Endothelial cell of umbilical vein (primary cell): ENCODE measurements around the gene POU5F1. TPM values are rescaled to one million over a fixed set of nuclear protein-coding genes. Genes with fewer than 3 reads are reported as not detected.

Experiments
- BruUV-seq: library from RNA; stranded (reverse); fragments of 400-500 nt; replicated peaks from 2 replicates; lab custom pipeline; 2021; lab: Mats Ljungman, UMichigan
- CTCF ChIA-PET: fragments of 300-600, 350-600 bp; sonication (Branson Sonifier 250); formaldehyde crosslinking; loops from one replicate; lab custom pipeline; 2021; ENCODE audit warnings: antibody characterized with exemption, inconsistent platforms; lab: Charles Lee
- POLR2A ChIA-PET: fragments of 300-600, 350-600 bp; sonication (Branson Sonifier 250); formaldehyde crosslinking; loops from one replicate; lab custom pipeline; 2021; ENCODE audit warnings: antibody characterized with exemption, inconsistent platforms; lab: Charles Lee
- DNase-seq: peaks from one replicate; pipeline ENCODE4 v3.0.0-alpha.2; 2011; ENCODE audit warnings: low read depth, low spot score
- FAIRE-seq: peaks from 2 replicates; lab custom pipeline; 2011; peaks lifted over from hg19 to GRCh38; lab: Jason Lieb, UNC
- H2AFZ ChIP-seq: 2 replicates; pipeline ENCODE4 v1.6.0; 2012; ENCODE audit warnings: low read depth, low read length, control low read depth, inconsistent platforms
- H3K27ac ChIP-seq: 2 replicates; pipeline ENCODE4 v1.5.1; 2011; ENCODE audit warnings: low read depth, mild to moderate bottlenecking, control low read depth, low read length, moderate library complexity; ENCODE audit not compliant: insufficient read depth
- H3K27me3 ChIP-seq, 2 experiments: 2 replicates each; pipeline versions ENCODE4 v1.6.0 to v1.6.1; 2011; ENCODE audit warnings: low read length in 2 of 2, mixed read lengths in 1 of 2; ENCODE audit not compliant: control insufficient read depth in 2 of 2, insufficient read depth in 2 of 2
- H3K36me3 ChIP-seq, 2 experiments: 2 replicates in 1 of 2; 3 replicates in 1 of 2; pipeline ENCODE4 v1.5.1; 2011; ENCODE audit warnings: low read length in 2 of 2, mild to moderate bottlenecking in 1 of 2, moderate library complexity in 1 of 2; ENCODE audit not compliant: control insufficient read depth in 2 of 2, insufficient read depth in 2 of 2; ENCODE audit errors: extremely low read depth in 1 of 2
- H3K4me1 ChIP-seq: 3 replicates; pipeline ENCODE4 v1.5.1; 2011; ENCODE audit warnings: mild to moderate bottlenecking, low read length; ENCODE audit not compliant: control insufficient read depth, insufficient read depth; ENCODE audit errors: extremely low read depth
- H3K4me2 ChIP-seq: 2 replicates; pipeline ENCODE4 v1.6.1; 2011; ENCODE audit warnings: low read length, control low read depth, mixed read lengths; ENCODE audit not compliant: insufficient read depth
- H3K4me3 ChIP-seq, 3 experiments: fragments of 200-600 bp in 1 of 3; sonication (generic), shearing (Covaris generic) in 1 of 3; replicated peaks in 1 of 3; 2 replicates each; pipeline ENCODE4 v1.5.1; 2011 to 2016; ENCODE audit warnings: control low read depth in 3 of 3, low read length in 3 of 3, mild to moderate bottlenecking in 2 of 3, inconsistent platforms in 1 of 3, low read depth in 1 of 3, moderate library complexity in 1 of 3; ENCODE audit not compliant: insufficient read depth in 1 of 3
- H3K79me2 ChIP-seq: 2 replicates; pipeline ENCODE4 v1.6.0; 2012; ENCODE audit warnings: low read length, inconsistent platforms; ENCODE audit not compliant: control insufficient read depth, insufficient read depth
- H3K9ac ChIP-seq: replicated peaks from 2 replicates; pipeline ENCODE3; 2011; ENCODE audit warnings: low read length, control low read depth; ENCODE audit not compliant: insufficient read depth; ENCODE audit errors: extremely low read depth
- H3K9me1 ChIP-seq: replicated peaks from 3 replicates; pipeline ENCODE4 v1.6.0; 2011; ENCODE audit warnings: mild to moderate bottlenecking, low read length; ENCODE audit not compliant: control insufficient read depth, insufficient read depth; ENCODE audit errors: extremely low read depth
- H3K9me3 ChIP-seq: replicated peaks from 2 replicates; pipeline ENCODE4 v1.5.1; 2012; ENCODE audit warnings: low read length, inconsistent platforms; ENCODE audit not compliant: control insufficient read depth, insufficient read depth
- H4K20me1 ChIP-seq: replicated peaks from 2 replicates; pipeline ENCODE3; 2011; ENCODE audit warnings: mild to moderate bottlenecking, low read length; ENCODE audit not compliant: control insufficient read depth, insufficient read depth; ENCODE audit errors: extremely low read depth
- CTCF ChIP-seq, 2 donors: IDR thresholded peaks; 1 replicate in 1 of 2; 2 replicates in 1 of 2; pipeline ENCODE4 v1.5.1; 2011; ENCODE audit warnings: low read length in 2 of 2, mild to moderate bottlenecking in 2 of 2, moderate library complexity in 2 of 2, control low read depth in 1 of 2, inconsistent platforms in 1 of 2, low read depth in 1 of 2; ENCODE audit not compliant: insufficient read depth in 1 of 2; ENCODE audit errors: extremely low read depth in 1 of 2
- EZH2 ChIP-seq: IDR thresholded peaks from 2 replicates; pipeline ENCODE4 v1.6.1; 2012; ENCODE audit warnings: borderline replicate concordance, low read depth, mild to moderate bottlenecking, moderate library complexity, low read length, inconsistent platforms; ENCODE audit not compliant: severe bottlenecking
- FOS ChIP-seq: IDR thresholded peaks from 2 replicates; pipeline ENCODE4 v1.6.1; 2011; ENCODE audit warnings: mild to moderate bottlenecking, low read length, moderate library complexity, borderline replicate concordance; ENCODE audit not compliant: insufficient read depth
- GATA2 ChIP-seq: IDR thresholded peaks from 2 replicates; pipeline ENCODE4 v1.7.0; 2011; ENCODE audit warnings: low read depth, mild to moderate bottlenecking, moderate library complexity, mixed read lengths, low read length; ENCODE audit not compliant: insufficient read length, insufficient read depth
- JUN ChIP-seq: IDR thresholded peaks from 2 replicates; pipeline ENCODE4 v1.6.1; 2011; ENCODE audit warnings: borderline replicate concordance, low read depth; ENCODE audit not compliant: insufficient read length, insufficient read depth
- MAX ChIP-seq: IDR thresholded peaks from 2 replicates; pipeline ENCODE4 v1.6.1; 2011; ENCODE audit not compliant: insufficient read depth, insufficient read length
- MYC ChIP-seq: IDR thresholded peaks from one replicate; pipeline ENCODE4 v1.6.1; 2011; ENCODE audit warnings: mild to moderate bottlenecking, low read depth, low read length
- POLR2A ChIP-seq: IDR thresholded peaks from 2 replicates; pipeline ENCODE4 v1.6.1; 2012; ENCODE audit warnings: low read depth, mild to moderate bottlenecking, control low read depth, low read length
- POLR2AphosphoS5 ChIP-seq: IDR thresholded peaks from 2 replicates; pipeline ENCODE4 v1.6.1; 2012; ENCODE audit warnings: low read depth, mild to moderate bottlenecking, control low read depth, low read length, moderate library complexity; ENCODE audit not compliant: insufficient read depth
- dilution Hi-C: fragments of 300-500 bp; cut with MboI; formaldehyde crosslinking; loops from one replicate; pipeline ENCODE4 v1.15.0; 2019; ENCODE audit warnings: low sequenced_read_pairs; ENCODE audit not compliant: extremely low pct_ligation_motif_present
- intact Hi-C: fragments of 100-400 bp; cut with micrococcal nuclease; formaldehyde crosslinking; loops from one replicate; pipeline ENCODE4 v1.10.0; 2022
- polyA plus RNA-seq, 4 experiments: library from polyadenylated mRNA; depleted of rRNA in 3 of 4; stranded (reverse) in 3 of 4; unstranded in 1 of 4; fragments of >200 nt; gene quantifications; 2 replicates each; pipeline versions ENCODE4 v1.2.1 to v1.2.3, GENCODE V29; 2011 to 2012; ENCODE audit warnings: missing spikeins in 1 of 4
- total RNA-seq: library from RNA; stranded (reverse); gene quantifications from 2 replicates; pipeline ENCODE4 v1.2.3, GENCODE V29; 2021

Gene POU5F1
- total and polyA plus RNA-seq, 2 donors (not counting 3 experiments of a cell fraction or from before 2014, with no cell fraction given) = 0.63 TPM; not detected in 1

DNA sequence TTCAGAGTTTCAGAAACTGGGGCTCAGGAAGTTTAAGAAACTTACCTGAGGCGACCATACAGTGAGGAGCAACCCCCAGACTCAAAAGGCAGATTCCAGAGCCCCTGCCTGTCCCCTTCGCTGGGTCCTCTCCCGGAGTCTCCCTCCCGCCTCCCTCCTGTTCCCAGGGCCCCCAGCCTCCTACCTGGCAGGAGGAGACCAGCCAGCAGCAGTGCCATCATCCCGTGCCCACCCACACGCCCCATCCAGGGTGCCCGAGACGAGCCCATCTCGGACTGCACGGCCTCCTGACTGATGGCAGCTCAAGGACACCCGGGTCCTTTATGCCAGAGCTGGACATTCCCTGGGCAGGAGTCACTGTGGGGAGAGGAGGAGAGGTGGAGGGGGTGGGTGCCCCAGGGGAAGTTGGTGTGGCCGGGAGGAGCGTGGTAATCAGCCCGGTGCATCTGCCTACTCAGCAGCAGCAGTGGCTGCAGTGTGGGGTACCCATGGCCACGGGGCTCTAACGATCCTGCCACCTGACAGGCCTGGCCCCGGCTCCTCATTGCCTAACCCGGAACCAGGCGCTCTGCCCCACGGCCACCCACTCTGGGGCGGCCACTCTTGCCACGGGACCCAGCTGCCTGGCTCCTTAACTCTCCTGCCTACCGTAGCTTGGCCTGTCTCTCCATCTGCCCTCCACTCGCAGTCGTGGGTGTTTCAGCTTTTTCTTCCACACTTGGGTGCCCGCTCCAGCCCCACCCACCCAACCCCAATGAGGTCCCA lies 50.1 kb downstream of the POU5F1 start, which contains the start of gene CDSN:
Gene CDSN, minus strand, starts transcription at position 296 of the 765 bp plus-strand sequence. Its CDS starts 27 bp downstream, at position 269.
- Histone ChIP-seq H3K27me3 (no peaks in the 10 kb centered on the region), H2AFZ (no peak within 1 kb of the TSS), H3K36me3 (no peaks in the 10 kb centered on the region), H3K9me1 (no peaks in the 10 kb centered on the region), H3K4me3 (no peak within 1 kb of the TSS), H3K9ac (no peak within 1 kb of the TSS), H3K4me1 (peaks cover 39% of the 10 kb centered on the region), H4K20me1 (no peaks in the 10 kb centered on the region), H3K27ac (no peak within 1 kb of the TSS), H3K79me2 (no peaks in the 10 kb centered on the region), H3K4me2 (no peak within 1 kb of the TSS), H3K9me3 (no peaks in the 10 kb centered on the region)
- DNase-seq (no peak), FAIRE-seq (no peak)
- intact Hi-C loops (no loop called here), dilution Hi-C loops (no loop called here)
- TF ChIP-seq POLR2A (no peak), MYC (no peak), EZH2 (no peak), POLR2AphosphoS5 (no peak), JUN (no peak), CTCF (IDR thresholded peaks at IDR 0.05; ENCODE audit: extremely low read depth in 1 of 2, insufficient read depth in 1 of 2, low read depth in 1 of 2, low read length in 2 of 2) (no peak), GATA2 (no peak), FOS (no peak), MAX (no peak)
- no TSS peak for BruUV-seq
- POLR2A ChIA-PET = no interaction called here
- CTCF ChIA-PET = interaction anchor here (8.2 kb wide), 1 partner anchor 33 kb away, joined by 102 read pairs; no protein-coding TSS in a partner anchor
